ENCODE results near the gene TM4SF1.

GRCh38 chr3:149385617-149386298 is 8.3 kb upstream of the TM4SF1 start:
- TF ChIP-seq CTCF (IDR thresholded peaks at IDR 0.05; ENCODE audit: insufficient read depth, low read depth, low read length) (no peak), EZH2 (IDR thresholded peaks at IDR 0.05; ENCODE audit: insufficient read depth, low read length) (no peak)
